Epithelial cell of prostate (primary cell): ENCODE data around the gene CR1.
"Not testable (repeated sequence)": the region's sequence is repeated elsewhere in the genome, so short reads cannot be mapped to it uniquely, and the experiment has no call there.

Experiments
- DNase-seq: peaks from one replicate; pipeline ENCODE4 v3.0.0-alpha.2; 2011; ENCODE audit warnings: low read depth, low spot score
- H3K27ac ChIP-seq: fragments of 450-650 bp; 2 replicates; pipeline ENCODE4 v1.5.1; 2017; ENCODE audit warnings: mild to moderate bottlenecking

The CR1 gene

DNA sequence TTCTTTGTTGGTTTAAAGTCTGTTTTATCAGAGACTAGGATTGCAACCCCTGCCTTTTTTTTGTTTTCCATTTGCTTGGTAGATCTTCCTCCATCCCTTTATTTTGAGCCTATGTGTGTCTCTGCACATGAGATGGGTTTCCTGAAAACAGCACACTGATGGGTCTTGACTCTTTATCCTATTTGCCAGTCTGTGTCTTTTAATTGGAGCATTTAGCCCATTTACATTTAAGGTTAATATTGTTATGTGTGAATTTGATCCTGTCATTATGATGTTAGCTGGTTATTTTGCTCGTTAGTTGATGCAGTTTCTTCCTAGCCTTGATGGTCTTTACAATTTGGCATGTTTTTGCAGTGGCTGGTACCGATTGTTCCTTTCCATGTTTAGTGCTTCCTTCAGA is 165.5 kb downstream of the CR1 start:
- DNase-seq, H3K27ac ChIP-seq: not testable (repeated sequence)

DNA sequence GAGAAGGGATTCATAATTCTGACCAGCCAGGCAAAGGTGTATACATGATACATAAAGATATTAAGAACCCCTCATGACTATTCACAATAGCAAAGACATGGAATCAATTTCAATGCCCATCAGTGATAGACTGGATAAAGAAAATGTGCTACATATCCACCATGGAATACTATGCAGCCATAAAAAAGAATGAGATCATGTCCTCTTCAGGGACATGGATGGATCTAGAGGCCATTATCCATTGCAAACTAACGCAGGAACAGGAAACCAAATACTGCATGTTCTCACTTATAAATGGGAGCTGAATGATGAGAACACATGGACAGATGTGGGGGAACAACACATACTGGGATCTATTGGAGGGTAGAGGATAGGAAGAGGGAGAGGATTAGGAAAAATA is 170.4 kb downstream of the CR1 start:
- no peak overlapping the region for H3K27ac ChIP-seq
- no peak for DNase-seq

DNA sequence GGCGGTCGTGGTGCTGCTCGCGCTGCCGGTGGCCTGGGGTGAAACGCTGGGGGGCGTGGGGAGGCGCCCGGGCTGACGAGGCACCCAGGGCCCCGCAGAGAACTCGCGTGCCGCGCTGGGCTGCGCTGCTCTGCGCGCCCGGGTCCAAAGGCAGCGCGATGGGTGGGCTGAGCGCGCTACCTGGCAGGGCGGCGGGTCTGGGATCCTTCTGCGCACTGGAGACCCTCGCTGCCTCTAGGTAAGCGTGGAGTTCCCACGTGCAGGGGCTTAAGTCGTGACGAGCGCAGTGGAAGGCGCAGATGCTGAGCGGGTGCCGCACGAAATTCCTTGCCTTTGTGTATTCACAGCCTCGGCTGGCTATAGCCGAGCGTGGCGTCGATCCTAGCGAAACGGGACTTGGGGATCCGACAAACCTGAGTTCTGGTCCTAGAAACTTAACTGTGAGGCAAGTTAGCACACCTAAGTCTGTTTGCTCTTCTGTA is 173.6 kb downstream of the CR1 start:
- DNase-seq: no peak
- H3K27ac ChIP-seq: no peak overlapping the region

DNA sequence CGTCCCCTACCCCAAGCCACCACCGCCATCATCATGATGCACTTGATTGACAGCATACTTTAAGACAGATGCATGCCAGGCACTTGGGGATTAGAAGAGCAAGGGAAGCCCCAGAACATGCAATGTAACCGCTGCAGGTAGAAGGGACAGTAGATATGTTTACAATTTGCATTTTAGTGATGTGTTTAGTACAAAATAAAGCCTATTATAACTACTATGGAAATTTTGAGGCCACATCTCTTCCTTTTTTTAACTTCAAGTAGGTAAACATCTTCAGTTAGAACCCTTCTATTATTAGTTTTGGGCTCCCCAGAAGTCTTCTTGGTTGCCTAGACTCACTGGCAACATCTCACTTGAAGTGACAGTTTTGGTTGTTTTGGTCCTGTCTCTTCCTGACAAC is 174.2 kb downstream of the CR1 start:
- DNase-seq: no peak
- H3K27ac ChIP-seq: no peak overlapping the region

DNA sequence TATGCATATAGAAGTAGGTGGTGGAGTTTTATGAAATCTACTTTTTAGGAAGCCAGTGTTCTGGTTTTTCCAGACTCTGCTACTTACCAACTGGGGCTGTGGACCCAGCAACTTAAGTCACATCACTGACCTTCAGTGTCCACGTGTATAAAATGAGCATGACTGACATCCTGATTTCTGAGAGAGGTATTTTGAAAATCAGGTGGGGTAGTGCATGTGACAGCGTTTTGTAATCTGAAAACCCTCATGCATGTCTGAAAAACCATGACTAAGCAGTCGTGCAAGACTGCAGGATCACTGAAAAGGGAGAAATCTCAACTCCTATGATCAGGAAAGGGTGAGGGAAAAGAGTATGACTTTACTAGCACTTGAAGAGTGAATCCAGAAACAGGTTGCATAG is 175.0 kb downstream of the CR1 start:
- no peak overlapping the region for H3K27ac ChIP-seq
- no peak for DNase-seq

DNA sequence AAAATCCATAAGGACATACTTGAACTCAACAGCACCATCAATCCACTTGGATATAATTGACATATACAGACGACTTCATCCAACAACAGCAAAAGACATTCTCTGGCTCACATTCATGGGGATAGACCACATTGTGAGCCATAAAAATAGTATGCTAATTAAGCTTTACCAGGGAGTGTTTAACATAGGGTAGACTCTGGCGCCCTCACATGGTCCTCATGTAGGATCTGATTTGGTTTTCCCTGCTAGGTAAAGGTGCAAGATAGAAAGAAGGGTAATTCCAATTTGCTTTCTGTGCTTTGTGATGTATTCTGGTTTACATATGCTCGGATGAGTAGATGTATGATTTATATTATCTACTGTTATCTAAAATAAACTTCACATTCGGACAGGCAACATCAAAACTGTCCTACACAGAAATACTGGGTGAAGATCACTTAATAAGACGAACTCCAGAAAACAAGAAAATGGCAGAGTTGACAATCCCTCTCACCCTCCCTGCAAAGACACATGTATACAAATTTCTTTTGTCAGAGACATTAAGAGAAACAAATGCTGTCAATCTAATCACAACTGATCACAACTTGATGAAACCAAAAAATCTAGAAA is 176.7 kb downstream of the CR1 start:
- H3K27ac ChIP-seq: no peak overlapping the region
- DNase-seq: peak; percentile 37

DNA sequence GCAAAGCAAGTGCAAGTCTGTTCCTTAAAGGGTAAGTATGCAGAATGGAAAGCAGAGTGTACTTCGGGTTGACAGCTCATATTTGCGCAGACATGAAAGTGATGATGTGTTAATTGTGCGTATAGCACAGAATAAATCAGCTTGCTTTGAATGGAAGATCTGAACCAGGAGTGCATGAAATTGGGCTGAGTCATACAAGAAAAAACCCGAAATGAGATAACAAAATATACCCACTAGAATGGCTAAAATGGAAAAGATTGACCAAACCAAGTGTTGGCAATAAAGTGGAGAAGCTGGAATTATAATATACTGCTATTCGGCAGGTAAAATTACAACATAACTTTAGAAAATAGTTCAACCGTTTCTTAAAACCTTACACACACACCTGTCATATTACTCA is 177.4 kb downstream of the CR1 start:
- no peak overlapping the region for H3K27ac ChIP-seq
- DNase-seq: no peak

DNA sequence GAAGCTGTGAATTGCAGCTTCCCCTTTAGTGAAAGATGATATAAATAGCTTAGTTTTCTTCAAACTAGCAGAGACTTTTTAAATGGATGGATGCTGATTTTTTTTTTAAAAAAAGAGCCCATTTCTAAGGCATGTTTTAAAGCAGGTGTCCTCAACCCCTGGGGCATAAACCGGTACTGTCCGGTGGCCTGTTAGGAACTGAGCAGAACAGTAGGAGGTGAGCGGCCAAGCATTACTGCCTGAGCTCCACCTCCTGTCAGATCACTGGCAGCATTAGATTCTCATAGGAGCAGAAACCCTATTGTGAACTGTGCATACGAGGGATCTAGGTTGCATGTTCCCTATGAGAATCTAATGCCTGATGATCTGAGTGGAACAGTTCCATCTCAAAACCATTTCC is 180.2 kb downstream of the CR1 start:
- no peak for DNase-seq
- H3K27ac ChIP-seq: no peak overlapping the region

DNA sequence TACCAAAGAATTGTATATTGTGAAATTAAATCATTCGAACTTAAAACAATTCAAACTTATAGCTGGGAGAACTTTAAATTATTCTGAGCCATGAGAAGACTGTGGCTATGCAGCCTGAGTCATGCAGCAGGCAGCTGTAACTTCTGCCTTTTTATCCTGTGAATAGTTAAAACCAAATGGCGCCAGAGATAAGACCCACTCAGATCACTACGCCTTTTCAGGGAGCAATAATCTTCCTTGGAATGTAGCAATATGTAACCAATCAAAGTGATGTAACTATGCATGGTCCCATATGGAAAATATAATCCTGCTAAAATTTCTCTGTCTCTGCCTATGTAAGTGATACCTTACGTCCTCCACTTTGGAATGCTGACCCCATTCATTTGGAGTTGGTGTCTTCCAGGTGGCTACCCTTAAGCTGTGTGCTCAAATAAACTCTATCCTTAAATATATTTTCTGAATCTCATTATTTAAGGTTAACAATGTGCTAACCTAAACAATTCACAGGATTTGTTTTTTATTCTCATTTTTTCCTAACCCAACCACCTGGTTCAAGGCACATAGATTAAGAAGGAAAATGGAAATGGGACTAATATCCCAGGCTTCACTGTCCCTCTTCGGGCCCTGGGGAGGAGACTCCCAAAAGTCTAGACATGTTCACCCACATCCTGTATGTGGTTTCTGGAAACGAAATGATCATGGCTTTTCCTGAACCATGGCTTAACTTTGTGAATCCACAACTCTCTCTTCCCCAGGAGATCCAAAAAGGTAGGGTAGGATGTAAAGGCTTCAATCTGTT is 184.8 kb downstream of the CR1 start:
- not testable (repeated sequence) for DNase-seq, H3K27ac ChIP-seq

DNA sequence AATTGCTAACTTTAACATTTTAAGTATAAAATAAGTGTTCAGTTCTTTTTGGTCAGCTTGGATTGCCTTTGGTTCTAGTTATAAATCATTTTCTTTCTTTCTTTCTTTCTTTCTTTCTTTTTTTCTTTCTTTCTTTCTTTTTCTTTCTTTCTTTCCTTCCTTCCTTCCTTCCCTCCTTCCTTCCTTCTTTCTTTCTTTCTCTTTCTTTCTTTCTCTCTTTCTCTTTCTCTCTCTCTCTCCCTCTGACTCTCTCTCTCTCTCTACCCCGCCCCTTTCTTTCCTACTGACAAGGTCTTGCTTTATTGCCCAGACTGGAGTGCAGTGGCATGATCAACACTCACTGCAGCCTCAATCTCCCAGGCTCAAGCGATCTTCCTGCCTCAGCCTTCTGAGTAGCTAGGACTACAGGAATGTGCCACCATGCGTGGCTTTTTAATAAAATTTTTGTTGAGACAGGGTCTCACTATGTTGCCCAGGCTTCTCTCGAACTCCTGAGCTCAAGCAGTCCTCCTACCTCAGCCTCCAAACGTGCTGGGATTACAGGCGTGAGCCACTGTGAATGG is 187.0 kb downstream of the CR1 start:
- not testable (repeated sequence) for H3K27ac ChIP-seq, DNase-seq

DNA sequence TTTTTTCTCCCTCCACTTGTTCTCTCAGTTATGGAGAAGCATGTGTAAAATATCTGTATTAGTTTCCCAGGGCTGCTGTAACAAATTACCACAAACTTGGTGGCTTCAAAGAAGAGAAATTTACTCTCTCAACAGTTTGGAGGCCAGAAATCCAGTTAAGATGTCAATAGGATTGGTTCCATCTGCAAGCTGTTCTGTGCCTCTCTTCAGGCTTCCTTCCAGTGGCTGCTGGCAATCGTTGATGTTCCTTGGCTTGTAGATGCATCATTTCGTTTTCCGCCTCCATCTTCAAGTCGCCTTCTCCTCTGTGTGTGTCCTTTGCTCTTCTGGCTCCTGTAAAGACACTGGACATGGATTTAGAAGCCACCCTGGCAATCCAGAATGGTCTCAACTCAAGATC is 194.6 kb downstream of the CR1 start:
- H3K27ac ChIP-seq, DNase-seq: not testable (repeated sequence)

DNA sequence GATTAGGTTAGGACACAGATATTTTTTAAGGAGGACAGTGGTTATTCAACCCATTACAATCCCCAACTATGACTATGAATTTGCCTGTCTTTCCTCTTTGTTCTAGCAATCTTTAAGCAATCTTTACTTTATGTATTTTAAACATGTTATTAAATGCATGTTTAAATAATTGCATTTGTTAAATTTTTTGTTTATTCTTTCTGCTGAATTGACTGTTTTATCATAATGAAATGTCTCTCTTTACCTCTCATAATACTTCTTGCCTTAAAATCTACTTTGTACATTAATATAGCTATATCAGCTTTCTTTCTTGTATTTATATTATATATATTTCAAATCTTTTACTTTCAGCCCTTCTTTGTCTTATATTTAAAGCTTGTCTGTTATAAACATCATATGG is 195.1 kb downstream of the CR1 start:
- H3K27ac ChIP-seq: no peak overlapping the region
- no peak for DNase-seq
